Tracheal epithelial cell (primary cell): Measurements from ENCODE around the gene CYP1A2. TPM values are rescaled to one million over a fixed set of nuclear protein-coding genes. Genes with fewer than 3 reads are reported as not detected.

Experiments used
- total RNA-seq: library from RNA; depleted of rRNA; stranded (reverse); fragments of >200 nt; gene quantifications from 2 replicates; pipeline ENCODE4 v1.2.1, GENCODE V29; 2014

Gene CYP1A2, protein sequence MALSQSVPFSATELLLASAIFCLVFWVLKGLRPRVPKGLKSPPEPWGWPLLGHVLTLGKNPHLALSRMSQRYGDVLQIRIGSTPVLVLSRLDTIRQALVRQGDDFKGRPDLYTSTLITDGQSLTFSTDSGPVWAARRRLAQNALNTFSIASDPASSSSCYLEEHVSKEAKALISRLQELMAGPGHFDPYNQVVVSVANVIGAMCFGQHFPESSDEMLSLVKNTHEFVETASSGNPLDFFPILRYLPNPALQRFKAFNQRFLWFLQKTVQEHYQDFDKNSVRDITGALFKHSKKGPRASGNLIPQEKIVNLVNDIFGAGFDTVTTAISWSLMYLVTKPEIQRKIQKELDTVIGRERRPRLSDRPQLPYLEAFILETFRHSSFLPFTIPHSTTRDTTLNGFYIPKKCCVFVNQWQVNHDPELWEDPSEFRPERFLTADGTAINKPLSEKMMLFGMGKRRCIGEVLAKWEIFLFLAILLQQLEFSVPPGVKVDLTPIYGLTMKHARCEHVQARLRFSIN
- total RNA-seq = not detected in 2 replicates

DNA sequence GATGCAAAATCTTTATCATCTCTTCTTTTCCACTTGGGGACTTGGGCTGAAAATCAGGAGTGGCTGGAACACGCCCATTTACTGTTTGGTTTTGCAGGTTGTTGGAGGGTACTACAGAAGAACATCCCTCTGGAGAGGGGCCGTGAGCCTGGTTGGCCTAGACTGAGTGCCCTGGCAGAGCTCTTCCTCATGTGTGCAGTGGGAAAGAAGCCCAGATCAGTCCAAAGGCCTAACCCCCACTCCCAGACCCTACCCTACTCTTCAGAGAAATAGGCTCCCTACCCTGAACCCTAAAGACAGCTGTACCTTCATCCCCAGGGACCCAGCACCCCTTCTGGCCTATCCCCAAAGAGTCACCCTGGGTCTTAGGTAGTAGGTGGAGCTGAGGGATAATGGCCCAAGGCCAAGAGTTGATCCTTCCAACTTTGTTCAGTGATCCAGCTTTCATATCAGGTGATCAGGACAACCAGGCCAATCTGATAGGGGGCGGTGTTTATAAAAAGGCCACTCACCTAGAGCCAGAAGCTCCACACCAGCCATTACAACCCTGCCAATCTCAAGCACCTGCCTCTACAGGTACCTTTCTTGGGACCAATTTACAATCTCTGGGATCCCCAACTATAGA, at the start of gene CYP1A2:
Gene CYP1A2, plus strand, starts transcription at position 524 of the 625 bp plus-strand sequence. CDS start 894 bp downstream, outside the sequence.

DNA sequence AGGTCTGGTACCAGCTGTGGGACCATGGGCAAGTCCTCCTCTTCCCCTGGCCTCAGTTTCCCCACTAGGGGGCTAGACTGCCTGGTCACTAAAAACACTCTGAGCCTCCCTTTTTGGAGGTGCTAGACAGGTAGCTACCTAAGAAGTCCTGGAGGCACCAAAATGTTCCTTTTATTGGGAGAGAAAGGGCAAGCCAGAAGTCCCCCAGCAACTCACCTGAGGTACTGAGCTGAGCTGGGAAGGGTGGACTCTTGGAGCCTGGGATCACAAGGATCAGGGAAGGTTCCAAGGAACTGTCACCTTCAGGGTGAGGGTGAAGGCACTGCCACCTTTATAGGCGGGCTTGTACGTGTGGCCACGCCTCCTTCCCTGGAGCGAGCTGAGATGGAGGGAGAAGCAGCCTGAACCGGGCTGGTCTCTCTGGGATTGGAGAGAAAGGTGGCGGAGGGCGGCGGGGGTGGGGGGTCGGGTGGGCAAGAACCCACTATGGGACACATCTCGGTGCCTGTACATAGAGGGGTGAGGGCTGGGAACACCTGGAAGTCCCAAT, 23.3 kb upstream of the CYP1A2 start, which contains the start of gene CYP1A1:
Gene CYP1A1, minus strand, starts transcription at position 304 of the 550 bp plus-strand sequence. CDS start 2,431 bp downstream, outside the sequence.

DNA sequence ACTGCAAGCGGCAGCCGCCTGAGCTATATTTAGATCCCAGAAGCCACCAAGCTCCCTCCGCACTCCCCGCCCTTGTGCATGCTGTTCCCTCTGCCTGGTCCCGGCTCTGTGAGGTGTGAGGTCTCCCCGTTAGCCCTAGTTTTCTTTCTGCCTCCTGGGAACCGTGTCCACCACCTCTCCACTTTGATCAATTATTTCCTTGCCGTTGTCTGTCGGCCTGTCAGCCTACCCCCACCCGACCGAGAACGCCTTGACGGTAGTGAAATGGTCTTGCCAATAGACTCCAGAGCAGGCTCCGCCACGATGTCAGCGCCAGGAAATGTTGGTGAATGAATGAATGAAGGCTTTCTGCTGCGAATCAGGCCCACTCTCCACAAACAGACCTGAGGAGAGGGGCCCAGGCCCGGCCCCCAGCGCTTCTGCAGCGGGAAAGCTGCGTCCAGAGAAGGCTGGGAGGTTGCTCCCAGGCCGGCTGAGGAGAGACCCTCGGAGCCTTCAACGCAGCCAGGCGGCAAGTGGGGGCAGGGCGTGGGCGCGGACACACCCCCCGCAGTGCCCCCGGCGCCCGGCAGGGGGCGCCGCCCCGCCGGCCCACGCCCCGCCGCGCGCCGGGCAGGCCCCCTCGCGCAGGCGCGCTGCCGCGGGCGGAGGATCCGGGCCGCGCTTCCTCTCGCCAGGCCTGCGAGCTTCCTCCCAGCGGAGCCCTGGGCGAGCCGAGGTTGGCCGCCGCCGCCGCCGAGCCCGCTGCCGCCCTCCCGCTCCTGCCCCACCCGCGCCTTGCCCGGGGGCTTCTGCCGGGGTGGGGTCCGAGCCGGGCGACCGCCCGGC, 33.0 kb downstream of the CYP1A2 start, which contains the start of gene CSK:
Gene CSK, plus strand, starts transcription at position 650 of the 828 bp plus-strand sequence. CDS start 16,218 bp downstream, outside the sequence.

Other genes starting within 250 kb of the CYP1A2 start
- gene ARID3B, start 207.6 kb upstream of the CYP1A2 start, total RNA-seq = 2.8 and 5.1 TPM in 2 replicates
- gene CLK3, start 133.0 kb upstream of the CYP1A2 start, total RNA-seq = 47.3 and 85.8 TPM in 2 replicates
- 4.0 and 4.3 TPM in 2 replicates for gene EDC3, start 52.8 kb upstream of the CYP1A2 start, total RNA-seq
- gene CYP1A1, start 23.3 kb upstream of the CYP1A2 start, total RNA-seq = 0.64 and 3.4 TPM in 2 replicates
- gene CSK, start 33.2 kb downstream of the CYP1A2 start, total RNA-seq = 22.4 and 30.1 TPM in 2 replicates
- gene LMAN1L, start 64.0 kb downstream of the CYP1A2 start, total RNA-seq = 0.21 TPM in 1 of 2 replicates, not detected in the other
- not detected in 2 replicates for gene CPLX3, start 77.8 kb downstream of the CYP1A2 start, total RNA-seq
- 16.9 and 21.5 TPM in 2 replicates for gene ULK3, start 94.3 kb downstream of the CYP1A2 start, total RNA-seq
- 24.3 and 37.5 TPM in 2 replicates for gene SCAMP2, start 124.5 kb downstream of the CYP1A2 start, total RNA-seq
- gene MPI, start 141.2 kb downstream of the CYP1A2 start, total RNA-seq = 26.2 and 78.8 TPM in 2 replicates
- gene FAM219B, start 158.0 kb downstream of the CYP1A2 start, total RNA-seq = 60.2 and 75.5 TPM in 2 replicates
- 40.0 and 46.5 TPM in 2 replicates for gene COX5A, start 189.2 kb downstream of the CYP1A2 start, total RNA-seq
- gene RPP25, start 207.9 kb downstream of the CYP1A2 start, total RNA-seq = 6.5 and 15.8 TPM in 2 replicates
- 0.72 and 1.9 TPM in 2 replicates for gene SCAMP5, start 246.7 kb downstream of the CYP1A2 start, total RNA-seq